SK-N-MC (cell line): ENCODE measurements around the gene TRABD2B.

Experiments
- EZH2 ChIP-seq: fragments of 200-600 bp; sonication (generic); IDR thresholded peaks from one replicate; pipeline ENCODE4 v1.6.1; 2017; ENCODE audit warnings: antibody characterized with exemption
- FOXP2 ChIP-seq: optimal IDR thresholded peaks from 2 replicates; pipeline ENCODE3; 2011; ENCODE audit warnings: mild to moderate bottlenecking, moderate library complexity; ENCODE audit not compliant: insufficient read depth; ENCODE audit errors: extremely low read length, control extremely low read depth
- POLR2AphosphoS5 ChIP-seq: IDR thresholded peaks from 2 replicates; pipeline ENCODE4 v1.6.1; 2012; ENCODE audit warnings: mild to moderate bottlenecking, low read depth, low read length, borderline replicate concordance

- TF ChIP-seq POLR2AphosphoS5 (no peak), EZH2 (no peak), FOXP2 (no peak)
Observed at GRCh38 chr1:47854552-47855144, 142.5 kb downstream of the TRABD2B start.
